ENCODE measurements around the gene NOS1AP.

NOS1AP gene

DNA sequence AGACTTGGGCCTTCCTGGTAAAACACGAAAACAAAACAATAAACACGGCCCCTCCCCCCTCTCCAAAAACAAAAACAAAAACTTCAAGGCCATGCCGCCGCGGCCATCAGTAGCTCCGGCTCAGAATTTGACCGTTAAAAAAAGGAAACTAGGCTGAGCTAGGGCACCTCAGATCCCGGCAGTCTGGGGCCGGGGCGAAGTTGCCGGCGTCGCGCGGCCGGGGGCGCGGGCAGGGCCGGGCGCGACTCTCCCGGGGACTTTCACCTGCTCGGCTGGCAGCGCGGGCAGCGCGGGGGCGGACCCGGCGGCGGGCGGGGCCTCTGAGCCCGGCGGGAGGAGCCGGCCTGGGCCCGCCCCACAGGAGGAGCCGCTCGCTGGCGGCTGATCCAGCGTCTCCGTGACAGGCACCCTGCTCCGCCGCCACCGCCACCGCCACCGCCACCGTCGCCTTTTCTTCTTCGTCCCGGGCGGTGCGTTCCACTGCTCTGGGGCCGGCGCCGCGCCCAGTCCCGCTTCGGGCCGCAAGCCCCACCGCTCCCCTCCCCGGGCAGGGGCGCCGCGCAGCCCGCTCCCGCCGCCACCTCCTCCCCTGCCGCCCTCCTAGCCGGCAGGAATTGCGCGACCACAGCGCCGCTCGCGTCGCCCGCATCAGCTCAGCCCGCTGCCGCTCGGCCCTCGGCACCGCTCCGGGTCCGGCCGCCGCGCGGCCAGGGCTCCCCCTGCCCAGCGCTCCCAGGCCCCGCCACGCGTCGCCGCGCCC is at the start of gene NOS1AP:
TSS of gene NOS1AP (plus strand) at position 358 of the 760 bp plus-strand sequence. CDS start 487 bp downstream, outside the sequence.
- peak; percentile 69 for DNase-seq (ENCODE audit: low read depth)
- TF ChIP-seq, protein P1, sequence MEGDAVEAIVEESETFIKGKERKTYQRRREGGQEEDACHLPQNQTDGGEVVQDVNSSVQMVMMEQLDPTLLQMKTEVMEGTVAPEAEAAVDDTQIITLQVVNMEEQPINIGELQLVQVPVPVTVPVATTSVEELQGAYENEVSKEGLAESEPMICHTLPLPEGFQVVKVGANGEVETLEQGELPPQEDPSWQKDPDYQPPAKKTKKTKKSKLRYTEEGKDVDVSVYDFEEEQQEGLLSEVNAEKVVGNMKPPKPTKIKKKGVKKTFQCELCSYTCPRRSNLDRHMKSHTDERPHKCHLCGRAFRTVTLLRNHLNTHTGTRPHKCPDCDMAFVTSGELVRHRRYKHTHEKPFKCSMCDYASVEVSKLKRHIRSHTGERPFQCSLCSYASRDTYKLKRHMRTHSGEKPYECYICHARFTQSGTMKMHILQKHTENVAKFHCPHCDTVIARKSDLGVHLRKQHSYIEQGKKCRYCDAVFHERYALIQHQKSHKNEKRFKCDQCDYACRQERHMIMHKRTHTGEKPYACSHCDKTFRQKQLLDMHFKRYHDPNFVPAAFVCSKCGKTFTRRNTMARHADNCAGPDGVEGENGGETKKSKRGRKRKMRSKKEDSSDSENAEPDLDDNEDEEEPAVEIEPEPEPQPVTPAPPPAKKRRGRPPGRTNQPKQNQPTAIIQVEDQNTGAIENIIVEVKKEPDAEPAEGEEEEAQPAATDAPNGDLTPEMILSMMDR (IDR thresholded peaks at IDR 0.05; ENCODE audit: insufficient read depth, low read depth, low read length, missing control alignments): no peak
- peak within 1 kb of the TSS; percentile 59 for H3K4me3 ChIP-seq (ENCODE audit: low read depth, low read length)

DNA sequence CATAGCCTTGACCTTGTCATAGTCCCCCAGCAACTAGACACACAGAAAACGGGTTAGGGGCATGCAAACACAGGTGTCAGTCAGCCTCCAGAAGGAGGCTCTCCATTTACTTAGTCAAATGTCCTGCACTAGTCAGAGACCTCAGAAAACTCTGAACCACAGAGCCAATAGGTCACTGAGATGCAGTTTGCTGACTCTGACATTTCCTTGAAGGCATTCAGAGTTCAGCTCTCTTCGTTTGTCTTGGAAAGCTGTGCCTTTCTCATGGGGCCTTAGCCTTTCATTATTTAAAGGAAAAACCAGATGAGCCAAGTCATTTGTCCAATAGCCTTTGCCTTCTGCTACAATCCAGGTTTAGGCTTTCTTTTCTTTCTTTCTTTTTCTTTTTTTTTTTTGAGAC is 49.3 kb upstream of the NOS1AP start:
- DNase-seq (ENCODE audit: low read depth): no peak
- no peak overlapping the region for H3K4me3 ChIP-seq (ENCODE audit: low read depth, low read length)
- TF ChIP-seq, protein P1 (IDR thresholded peaks at IDR 0.05; ENCODE audit: insufficient read depth, low read depth, low read length, missing control alignments): no peak

DNA sequence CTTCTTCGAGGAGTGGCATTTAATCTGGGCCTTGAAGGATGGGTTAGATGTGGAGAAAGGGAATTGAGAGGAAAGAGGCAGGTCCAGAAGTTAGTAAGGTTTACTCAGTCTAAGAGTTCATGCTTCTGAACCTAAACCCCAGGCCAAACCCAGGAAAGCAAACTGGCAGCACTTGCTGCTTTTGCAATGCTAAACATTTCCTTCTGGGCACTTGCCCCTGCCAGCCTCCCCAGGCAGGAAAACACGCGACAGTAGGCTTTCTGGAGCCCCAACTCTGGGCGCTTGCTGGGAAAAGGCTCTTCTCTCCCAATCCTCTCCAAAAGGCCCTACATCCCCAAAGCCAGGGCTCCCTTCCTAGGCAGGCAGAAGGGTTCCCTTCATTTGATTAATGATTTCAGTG is 48.4 kb upstream of the NOS1AP start:
- TF ChIP-seq, protein P1 (IDR thresholded peaks at IDR 0.05; ENCODE audit: insufficient read depth, low read depth, low read length, missing control alignments): no peak
- no peak overlapping the region for H3K4me3 ChIP-seq (ENCODE audit: low read depth, low read length)

DNA sequence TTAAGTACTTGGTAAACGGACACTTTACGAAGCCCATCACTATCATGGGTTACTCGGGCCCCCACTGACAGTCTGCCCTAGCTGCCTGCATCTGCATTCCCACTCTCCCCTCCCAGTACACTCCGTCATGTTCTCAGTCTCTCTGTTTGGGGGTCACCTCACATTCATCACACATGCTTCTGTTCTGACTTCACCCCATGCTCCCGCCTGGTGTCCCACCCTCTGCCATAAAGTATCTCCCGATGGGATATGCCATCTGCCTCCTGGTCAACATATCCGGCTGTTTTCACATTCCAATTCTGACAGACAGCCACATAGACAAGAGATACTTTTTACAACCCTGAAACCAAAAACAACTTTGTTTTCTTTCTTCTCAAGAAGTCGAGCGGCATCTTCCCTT is 46.9 kb upstream of the NOS1AP start:
- no peak overlapping the region for H3K4me3 ChIP-seq (ENCODE audit: low read depth, low read length)
- TF ChIP-seq, protein P1 (IDR thresholded peaks at IDR 0.05; ENCODE audit: insufficient read depth, low read depth, low read length, missing control alignments): no peak
- no peak for DNase-seq (ENCODE audit: low read depth)

More for the DNA sequence above, 48.4 kb upstream of the NOS1AP start:
- no peak for DNase-seq (ENCODE audit: low read depth)

DNA sequence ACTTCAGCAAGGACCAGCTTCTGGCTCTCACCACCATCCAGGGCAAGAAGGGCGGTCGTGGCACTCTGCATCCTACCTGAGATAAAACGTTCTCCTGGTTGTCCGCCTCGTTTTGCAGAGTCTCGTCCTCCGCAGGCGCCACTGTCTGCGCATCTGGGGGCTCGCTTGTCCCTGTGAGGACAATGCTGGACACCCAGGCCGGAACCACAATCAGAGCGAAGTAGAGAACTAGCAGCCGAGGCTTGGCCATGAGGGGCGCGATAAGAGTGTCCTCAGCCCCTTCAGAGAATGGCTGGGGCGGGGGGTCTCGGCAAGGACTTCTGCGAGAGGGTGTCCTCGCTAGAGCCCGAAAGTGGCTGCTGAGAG is 46.3 kb upstream of the NOS1AP start:
- peak overlapping the region; percentile 59; the same call in 1 of the 2 replicates for H3K4me3 ChIP-seq (ENCODE audit: low read depth, low read length)
- DNase-seq (ENCODE audit: low read depth): no peak
- TF ChIP-seq, protein P1 (IDR thresholded peaks at IDR 0.05; ENCODE audit: insufficient read depth, low read depth, low read length, missing control alignments): no peak

DNA sequence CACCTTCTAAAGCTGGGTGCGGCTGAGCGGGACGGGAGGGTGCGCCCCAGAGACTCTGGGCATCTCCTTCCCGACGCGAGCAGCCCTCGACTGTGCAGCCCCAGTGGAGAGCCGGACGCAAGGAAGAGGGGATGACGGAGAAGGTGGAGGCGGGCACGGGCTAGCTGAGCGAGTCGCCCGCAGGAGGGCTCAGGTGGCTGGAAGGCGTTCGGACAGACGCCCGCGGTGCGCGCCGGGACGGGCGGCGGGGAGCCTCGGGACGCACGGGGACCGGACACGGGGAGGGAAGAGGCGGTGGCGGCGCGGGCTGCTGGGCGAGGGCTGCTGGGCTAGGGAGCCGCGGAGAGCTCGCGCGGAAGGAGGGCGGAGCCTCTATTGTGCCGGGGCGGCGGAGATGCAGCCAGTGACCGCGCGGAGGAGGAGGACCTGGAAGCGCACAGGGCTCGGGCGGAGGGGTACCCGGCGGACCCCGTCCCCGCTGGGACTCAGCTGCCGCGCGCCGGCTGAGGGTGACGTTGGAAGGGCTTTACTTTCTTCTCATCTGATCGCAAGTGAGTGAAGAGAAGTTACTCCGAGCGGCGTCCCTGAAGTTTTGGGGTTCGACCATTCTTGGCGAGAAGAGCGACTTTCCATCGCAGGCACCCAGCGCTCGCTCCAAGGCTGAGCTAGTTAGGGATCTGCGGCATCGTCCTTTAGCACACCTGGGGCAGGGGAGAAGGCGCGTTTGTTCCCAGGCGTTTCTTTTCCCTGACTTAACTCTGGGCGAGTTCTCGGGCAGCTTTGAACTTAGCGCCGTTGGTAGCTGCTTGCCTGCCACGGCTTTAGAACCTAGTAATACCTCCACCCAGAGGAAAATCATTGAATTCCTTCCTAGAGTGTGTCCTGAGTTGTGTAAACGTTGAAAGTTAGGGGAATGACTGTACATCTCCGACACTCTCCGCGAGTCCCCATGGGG is 45.7 kb upstream of the NOS1AP start, which contains the start of gene OLFML2B:
TSS of gene OLFML2B (minus strand) at position 323 of the 955 bp plus-strand sequence. CDS start 439 bp downstream, outside the sequence.
- TF ChIP-seq, protein P1 (IDR thresholded peaks at IDR 0.05; ENCODE audit: insufficient read depth, low read depth, low read length, missing control alignments): no peak
- peak within 1 kb of the TSS; percentile 59 for H3K4me3 ChIP-seq (ENCODE audit: low read depth, low read length)
- DNase-seq (ENCODE audit: low read depth): peak; percentile 34

Data from GM12865 (cell line).